Effector memory CD4-positive, alpha-beta T cell (primary cell): ENCODE data around the gene BCAR3.

ENCODE experiments used
- DNase-seq, 3 donors: peaks; one replicate each; pipeline ENCODE4 v3.0.0-alpha.2; 2020
- H3K27ac ChIP-seq: 2 replicates; pipeline ENCODE4 v1.7.0; 2013; ENCODE audit warnings: mild to moderate bottlenecking, low read length, moderate library complexity; ENCODE audit not compliant: insufficient read depth, poor library complexity, severe bottlenecking
- H3K27me3 ChIP-seq: replicated peaks from 2 replicates; pipeline ENCODE4 v1.7.0; 2013; ENCODE audit warnings: mild to moderate bottlenecking, low read length; ENCODE audit not compliant: insufficient read depth, control insufficient read depth, poor library complexity, severe bottlenecking
- H3K36me3 ChIP-seq: 2 replicates; pipeline ENCODE4 v1.7.0; 2013; ENCODE audit warnings: mild to moderate bottlenecking, low read length, moderate library complexity; ENCODE audit not compliant: control insufficient read depth, insufficient read depth
- H3K4me1 ChIP-seq: 2 replicates; pipeline ENCODE4 v1.7.0; 2013; ENCODE audit warnings: low read length, mild to moderate bottlenecking; ENCODE audit not compliant: control insufficient read depth, insufficient read depth, poor library complexity, severe bottlenecking
- H3K4me3 ChIP-seq: 2 replicates; pipeline ENCODE4 v1.7.0; 2013; ENCODE audit warnings: low read length, low read depth, mild to moderate bottlenecking; ENCODE audit not compliant: insufficient read depth, poor library complexity, severe bottlenecking
- H3K9me3 ChIP-seq: 2 replicates; pipeline ENCODE4 v1.7.0; 2013; ENCODE audit warnings: mild to moderate bottlenecking, low read length, moderate library complexity; ENCODE audit not compliant: control insufficient read depth

BCAR3 gene

DNA sequence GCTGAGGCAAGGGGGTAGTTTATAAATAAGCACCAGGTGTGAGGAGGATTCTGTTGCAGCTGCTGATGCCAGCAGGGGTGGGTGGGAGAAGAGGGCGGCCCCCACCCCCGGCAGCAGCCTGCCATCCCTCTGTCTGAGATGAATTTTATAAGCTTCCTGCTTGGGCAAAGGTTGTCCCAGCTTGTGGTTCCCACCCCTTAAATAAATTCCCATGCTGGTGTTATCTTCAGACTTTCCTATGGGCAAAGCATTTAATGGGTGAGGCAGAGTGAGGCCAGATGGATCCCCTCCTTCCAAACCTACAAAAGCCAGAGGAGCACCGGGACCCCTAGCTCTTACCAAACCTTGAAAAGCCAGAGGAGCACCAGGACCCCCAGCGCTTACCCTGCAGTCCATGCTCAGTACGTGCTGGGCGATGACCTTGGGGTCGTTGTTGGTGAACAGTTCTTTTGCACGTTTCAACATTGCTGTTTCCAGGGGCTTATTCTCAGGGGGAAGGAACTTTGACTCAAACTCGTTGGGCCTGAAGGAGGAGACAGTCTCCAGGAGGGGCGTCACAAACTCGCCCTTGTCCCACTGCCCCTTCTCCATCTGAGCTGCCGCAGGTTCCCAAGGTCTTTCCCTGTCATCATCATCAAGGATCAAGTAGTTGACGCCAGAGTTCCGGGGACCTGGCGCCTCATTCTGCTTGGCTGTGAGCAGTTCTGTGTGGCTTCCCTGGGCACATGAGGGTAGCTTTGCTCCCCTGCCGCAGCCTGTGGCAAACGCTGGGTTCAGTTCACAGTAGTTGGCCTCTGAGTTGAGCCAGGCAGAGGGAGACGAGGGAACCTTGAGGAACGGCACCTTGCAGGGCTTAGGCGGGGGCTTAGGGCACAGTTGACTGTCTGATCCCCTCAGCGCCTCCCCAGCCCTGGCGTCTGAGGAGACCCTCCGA is 99.5 kb downstream of the BCAR3 start:
- H3K4me1 ChIP-seq = no peaks in the 10 kb centered on the region
- H3K4me3 ChIP-seq = no peak overlapping the region
- H3K36me3 ChIP-seq = no peaks in the 10 kb centered on the region
- DNase-seq = no peak
- no peak overlapping the region for H3K27ac ChIP-seq
- H3K27me3 ChIP-seq = no peaks in the 10 kb centered on the region
- no peaks in the 10 kb centered on the region for H3K9me3 ChIP-seq

- Histone ChIP-seq H3K4me3 (no peak overlapping the region), H3K27me3 (no peaks in the 10 kb centered on the region), H3K4me1 (no peaks in the 10 kb centered on the region), H3K9me3 (no peaks in the 10 kb centered on the region), H3K27ac (no peak overlapping the region), H3K36me3 (no peaks in the 10 kb centered on the region)
- DNase-seq = no peak
Measured at GRCh38 chr1:93579891-93580290, 101.7 kb downstream of the BCAR3 start.

DNA sequence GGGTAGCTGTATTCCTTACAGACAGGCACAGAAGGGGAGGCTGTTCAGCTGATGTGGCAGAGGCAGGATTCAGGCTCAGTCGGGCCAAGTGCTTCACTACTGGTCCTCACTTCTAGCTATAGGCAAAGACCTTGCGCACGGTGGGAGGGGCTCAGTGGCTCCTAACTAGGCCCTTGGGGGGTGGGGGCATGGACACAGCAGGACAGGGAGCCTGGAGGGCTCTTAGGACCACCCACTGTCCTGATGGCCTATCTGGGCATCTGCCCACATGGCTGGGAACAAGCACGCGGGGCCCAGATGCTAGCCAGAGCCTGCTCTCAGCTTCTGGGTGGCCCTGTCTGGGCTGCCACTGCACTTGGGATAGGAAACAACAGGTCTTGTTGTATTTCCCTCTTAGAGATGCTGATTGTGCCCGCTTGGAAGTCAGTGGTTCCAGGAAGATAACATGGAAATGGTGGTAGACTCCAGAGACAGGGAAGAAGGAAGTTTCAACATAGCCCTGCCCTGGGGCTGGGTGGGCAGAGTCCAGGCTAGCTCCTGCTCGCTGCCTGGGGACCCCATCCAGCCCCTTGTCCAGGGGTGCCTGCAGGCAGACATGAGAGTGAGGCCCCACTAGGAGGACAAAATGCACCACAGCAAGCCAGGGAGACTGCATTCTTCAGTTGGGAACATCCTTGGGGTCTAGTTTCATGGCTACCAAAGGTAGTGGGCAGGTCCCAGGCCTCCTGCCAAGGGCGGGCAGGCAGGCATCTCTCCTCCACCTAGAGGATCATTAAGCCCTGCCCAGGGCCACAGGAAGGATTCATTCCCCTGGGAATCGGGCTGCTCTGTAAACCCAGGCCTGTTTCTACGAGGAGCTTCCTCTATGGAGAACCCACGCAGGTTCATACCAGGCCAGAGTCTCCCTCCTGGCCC is 102.5 kb downstream of the BCAR3 start:
- H3K9me3 ChIP-seq = no peaks in the 10 kb centered on the region
- H3K4me1 ChIP-seq = no peaks in the 10 kb centered on the region
- H3K36me3 ChIP-seq = no peaks in the 10 kb centered on the region
- DNase-seq = no peak
- H3K27ac ChIP-seq = no peak overlapping the region
- H3K4me3 ChIP-seq = no peak overlapping the region
- no peaks in the 10 kb centered on the region for H3K27me3 ChIP-seq

GRCh38 chr1:93578433-93578830 is 103.2 kb downstream of the BCAR3 start:
- DNase-seq = no peak
- no peak overlapping the region for H3K4me3 ChIP-seq
- H3K27ac ChIP-seq = no peak overlapping the region
- H3K36me3 ChIP-seq = no peaks in the 10 kb centered on the region
- no peaks in the 10 kb centered on the region for H3K4me1 ChIP-seq
- H3K9me3 ChIP-seq = no peaks in the 10 kb centered on the region
- no peaks in the 10 kb centered on the region for H3K27me3 ChIP-seq

- Histone ChIP-seq H3K27me3 (no peaks in the 10 kb centered on the region), H3K27ac (no peak overlapping the region), H3K4me3 (no peak overlapping the region), H3K36me3 (no peaks in the 10 kb centered on the region), H3K9me3 (no peaks in the 10 kb centered on the region), H3K4me1 (no peaks in the 10 kb centered on the region)
- DNase-seq = no peak
Measured at GRCh38 chr1:93577536-93578432, 103.9 kb downstream of the BCAR3 start.

DNA sequence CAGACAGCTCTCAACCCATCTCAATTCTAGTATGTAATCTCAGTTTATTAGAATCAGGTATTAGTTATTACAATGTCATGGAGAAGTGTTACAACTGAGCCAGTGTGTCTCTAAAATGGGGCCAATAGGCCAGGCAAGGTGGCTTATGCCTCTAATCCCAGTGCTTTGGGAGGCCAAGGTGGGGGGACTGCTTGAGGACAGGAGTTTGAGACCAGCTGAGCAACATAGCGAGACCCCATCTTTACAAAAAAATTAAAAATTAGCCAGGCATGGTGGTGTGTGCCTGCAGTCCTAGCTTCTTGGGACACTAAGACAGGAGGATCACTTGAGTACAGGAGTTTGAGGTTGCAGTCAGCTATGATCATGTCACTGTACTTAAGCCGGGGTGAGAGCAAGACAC is 104.9 kb downstream of the BCAR3 start:
- DNase-seq = no peak
- Histone ChIP-seq H3K27ac (no peak overlapping the region), H3K36me3 (no peaks in the 10 kb centered on the region)

DNA sequence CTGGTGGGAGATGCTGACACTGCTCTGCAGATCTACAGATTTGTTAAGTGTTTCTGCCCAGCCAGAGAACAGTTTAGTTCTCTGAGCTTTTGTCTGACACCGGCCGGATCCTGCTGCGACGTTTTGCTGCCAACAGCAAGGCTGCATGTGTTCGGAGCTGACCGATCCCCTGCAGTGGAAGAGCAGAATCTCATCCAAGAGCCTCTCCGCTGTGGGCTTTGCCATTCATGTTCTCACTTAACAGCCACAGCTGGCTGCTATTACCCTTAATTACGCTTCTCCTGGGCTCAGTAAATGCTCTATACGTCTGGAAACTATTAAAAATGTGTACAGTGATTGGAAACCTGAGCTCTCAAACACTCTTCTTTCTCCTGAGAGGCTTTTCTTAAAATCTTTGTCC is 105.3 kb downstream of the BCAR3 start:
- H3K36me3 ChIP-seq = no peaks in the 10 kb centered on the region
- DNase-seq = no peak
- H3K27me3 ChIP-seq = no peaks in the 10 kb centered on the region
- H3K27ac ChIP-seq = no peak overlapping the region
- H3K4me1 ChIP-seq = no peaks in the 10 kb centered on the region
- no peak overlapping the region for H3K4me3 ChIP-seq
- H3K9me3 ChIP-seq = no peaks in the 10 kb centered on the region

More for the DNA sequence above, 104.9 kb downstream of the BCAR3 start:
- H3K9me3 ChIP-seq = no peaks in the 10 kb centered on the region
- no peaks in the 10 kb centered on the region for H3K27me3 ChIP-seq
- H3K4me3 ChIP-seq = no peak overlapping the region
- no peaks in the 10 kb centered on the region for H3K4me1 ChIP-seq

DNA sequence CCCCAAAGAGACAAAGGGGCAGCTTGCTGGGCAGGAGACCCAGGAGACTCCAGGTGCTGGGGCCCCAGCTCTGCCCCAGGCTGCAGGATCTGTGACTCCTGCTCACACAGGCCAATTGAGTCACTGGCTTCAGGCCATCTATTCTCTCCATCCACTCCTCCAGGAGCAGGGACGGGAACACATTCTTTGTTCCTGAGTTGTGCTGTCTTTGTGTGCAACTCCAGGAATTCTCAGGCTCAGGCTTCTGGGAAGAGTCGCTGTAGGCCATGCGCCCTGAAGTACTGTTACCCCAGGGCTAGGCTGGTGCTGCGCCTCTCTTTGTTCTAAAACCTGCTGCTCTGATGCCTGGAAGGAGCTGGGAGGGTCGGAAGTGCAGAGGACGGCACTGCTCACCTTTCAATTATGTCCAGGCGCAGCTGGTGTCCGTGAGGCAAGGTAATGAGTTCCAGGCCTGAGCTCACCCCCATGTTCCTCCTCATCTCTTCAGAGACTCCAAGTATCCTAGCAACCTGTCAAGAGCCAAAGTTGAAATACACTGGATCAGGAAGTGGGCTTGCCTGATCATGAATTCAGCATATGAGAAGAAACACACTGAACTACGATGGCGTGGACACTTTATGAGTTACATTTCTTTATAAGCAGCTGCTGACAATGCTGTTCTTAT is 105.9 kb downstream of the BCAR3 start:
- H3K4me1 ChIP-seq = no peaks in the 10 kb centered on the region
- no peak for DNase-seq
- H3K27me3 ChIP-seq = no peaks in the 10 kb centered on the region
- H3K27ac ChIP-seq = no peak overlapping the region
- no peaks in the 10 kb centered on the region for H3K36me3 ChIP-seq
- no peaks in the 10 kb centered on the region for H3K9me3 ChIP-seq
- H3K4me3 ChIP-seq = no peak overlapping the region

GRCh38 chr1:93574991-93575390 is 106.6 kb downstream of the BCAR3 start:
- H3K27me3 ChIP-seq = no peaks in the 10 kb centered on the region
- no peaks in the 10 kb centered on the region for H3K9me3 ChIP-seq
- no peak overlapping the region for H3K27ac ChIP-seq
- H3K36me3 ChIP-seq = no peaks in the 10 kb centered on the region
- no peak overlapping the region for H3K4me3 ChIP-seq
- no peak for DNase-seq
- H3K4me1 ChIP-seq = no peaks in the 10 kb centered on the region
